CD4-positive, alpha-beta T cell (primary cell): ENCODE data around the gene GNA12. TPM values are rescaled to one million over a fixed set of nuclear protein-coding genes. Genes with fewer than 3 reads are reported as not detected.

Experiments
- ATAC-seq: fragments of 200-7000 bp; cut with Tn5 transposase; one replicate; pipeline ENCODE4 v1.10.0; 2022; ENCODE audit warnings: mild to moderate bottlenecking; ENCODE audit not compliant: poor library complexity
- CTCF ChIA-PET: fragments of 350-600 bp; sonication (Branson Sonifier 250); formaldehyde crosslinking; loops from one replicate; lab custom pipeline; 2021; ENCODE audit warnings: antibody characterized with exemption, inconsistent platforms; lab: Charles Lee
- POLR2A ChIA-PET: fragments of 350-600 bp; sonication (Branson Sonifier 250); formaldehyde crosslinking; loops from one replicate; lab custom pipeline; 2021; ENCODE audit warnings: antibody characterized with exemption, inconsistent platforms; lab: Charles Lee
- DNase-seq, 14 experiments: peaks; one replicate each; pipeline ENCODE4 v3.0.0-alpha.2; 2013 to 2020; ENCODE audit warnings: mixed read lengths in 2 of 14
- H3K27ac ChIP-seq, 2 donors: one replicate each; pipeline versions ENCODE4 v1.5.1 to v1.7.0; 2013; ENCODE audit warnings: low read length in 2 of 2, low read depth in 1 of 2, mild to moderate bottlenecking in 1 of 2
- H3K27me3 ChIP-seq, 2 experiments: 1 replicate in 1 of 2; 2 replicates in 1 of 2; pipeline versions ENCODE4 v1.6.1 to v1.7.0; 2013; ENCODE audit warnings: low read length in 2 of 2, control low read depth in 1 of 2, mild to moderate bottlenecking in 1 of 2, moderate library complexity in 1 of 2; ENCODE audit not compliant: insufficient read depth in 2 of 2, control insufficient read depth in 1 of 2
- H3K36me3 ChIP-seq: one replicate; pipeline ENCODE4 v1.6.1; 2013; ENCODE audit warnings: low read length, control low read depth; ENCODE audit not compliant: insufficient read depth
- H3K4me1 ChIP-seq: one replicate; pipeline ENCODE4 v1.6.1; 2013; ENCODE audit warnings: low read length, control low read depth; ENCODE audit not compliant: insufficient read depth
- H3K4me3 ChIP-seq: one replicate; pipeline ENCODE4 v1.5.1; 2013; ENCODE audit warnings: mild to moderate bottlenecking, low read length, moderate library complexity
- H3K9me3 ChIP-seq, 2 experiments: 1 replicate in 1 of 2; 2 replicates in 1 of 2; pipeline versions ENCODE4 v1.6.1 to v1.7.0; 2013; ENCODE audit warnings: low read length in 2 of 2, mild to moderate bottlenecking in 2 of 2, control low read depth in 1 of 2, moderate library complexity in 1 of 2; ENCODE audit not compliant: control insufficient read depth in 1 of 2, insufficient read depth in 1 of 2
- H3K27ac Mint-ChIP-seq: one replicate; pipeline ENCODE4 v1.8.0; 2020; ENCODE audit warnings: mixed read lengths
- H3K27me3 Mint-ChIP-seq: one replicate; pipeline ENCODE4 v1.8.0; 2021; ENCODE audit warnings: mixed read lengths
- H3K36me3 Mint-ChIP-seq: one replicate; pipeline ENCODE4 v1.8.0; 2021; ENCODE audit warnings: low read depth, mixed read lengths
- H3K4me1 Mint-ChIP-seq: one replicate; pipeline ENCODE4 v1.8.0; 2021; ENCODE audit warnings: low read depth, mixed read lengths
- H3K4me3 Mint-ChIP-seq: one replicate; pipeline ENCODE4 v1.8.0; 2020; ENCODE audit warnings: mild to moderate bottlenecking, mixed read lengths
- H3K9me3 Mint-ChIP-seq: one replicate; pipeline ENCODE4 v1.8.0; 2020; ENCODE audit warnings: mixed read lengths
- CTCF ChIP-seq: fragments of 200-600 bp; IDR thresholded peaks from one replicate; pipeline ENCODE4 v1.8.0; 2022; ENCODE audit warnings: antibody characterized with exemption, mild to moderate bottlenecking
- intact Hi-C, 2 experiments: fragments of 100-400 bp; cut with DNase I in 1 of 2; cut with micrococcal nuclease in 1 of 2; formaldehyde crosslinking; loops; one replicate each; pipeline versions ENCODE4 v1.15.1 to v1.9.0; 2023 to 2025; cut with DNase I, micrococcal nuclease
- total RNA-seq, 174 experiments: library from RNA in 2 of 174; stranded (reverse) in 2 of 174; gene quantifications; one replicate each; pipeline ENCODE4 v1.2.3 and lab custom pipeline; 2021 to 2026

The GNA12 gene
- total RNA-seq, 2 experiments from 2014 or later, result 16.0 to 16.1 TPM

GRCh38 chr7:2887816-2888215 lies 43.7 kb upstream of the GNA12 start:
- Mint-ChIP-seq H3K36me3 (no peaks in the 10 kb centered on the region), H3K27ac (no peak overlapping the region), H3K27me3 (no peaks in the 10 kb centered on the region), H3K4me1 (peaks cover 5% of the 10 kb centered on the region), H3K9me3 (no peaks in the 10 kb centered on the region), H3K4me3 (no peak overlapping the region)
- Histone ChIP-seq H3K27me3 (no peaks in the 10 kb centered on the region), H3K4me3 (no peak overlapping the region), H3K27ac (no peak overlapping the region), H3K9me3 (no peaks in the 10 kb centered on the region), H3K4me1 (peaks cover 6% of the 10 kb centered on the region), H3K36me3 (no peaks in the 10 kb centered on the region)
- POLR2A ChIA-PET, result interaction anchor here (0.7 kb wide), 1 partner anchor 228 kb away, joined by 3 read pairs; no protein-coding TSS in a partner anchor
- TF ChIP-seq CTCF, result no peak
- CTCF ChIA-PET, result no interaction called here
- DNase-seq (no peak), ATAC-seq (no peak)
- intact Hi-C loops, result loop anchor here (1.0 to 5.0 kb wide), 4 partner anchors 174 to 1009 kb away; no protein-coding TSS in a partner anchor

- TF ChIP-seq CTCF, result peak; percentile 63
- Mint-ChIP-seq H3K4me3 (peak overlapping the region; percentile 16), H3K27me3 (no peaks in the 10 kb centered on the region), H3K9me3 (no peaks in the 10 kb centered on the region), H3K27ac (no peak overlapping the region), H3K4me1 (peaks cover 5% of the 10 kb centered on the region), H3K36me3 (no peaks in the 10 kb centered on the region)
- Histone ChIP-seq H3K36me3 (no peaks in the 10 kb centered on the region), H3K4me1 (peaks cover 6% of the 10 kb centered on the region), H3K27me3 (no peaks in the 10 kb centered on the region), H3K9me3 (no peaks in the 10 kb centered on the region), H3K27ac (no peak overlapping the region), H3K4me3 (no peak overlapping the region)
- peak; percentile 70 for ATAC-seq
- POLR2A ChIA-PET, result no interaction called here
- intact Hi-C loops, result loop anchor here (1.0 to 5.0 kb wide), 4 partner anchors 175 to 1010 kb away; no protein-coding TSS in a partner anchor
- peak in 13 of 14 experiments; percentile 23 to 82 (median 37) for DNase-seq
- CTCF ChIA-PET, result interaction anchor here (1.3 kb wide), 1 partner anchor 268 kb away, joined by 3 read pairs; no protein-coding TSS in a partner anchor
Observed at GRCh38 chr7:2886900-2887299, 42.8 kb upstream of the GNA12 start.

GRCh38 chr7:2886391-2886790 lies 42.3 kb upstream of the GNA12 start:
- H3K27me3 ChIP-seq, result no peaks in the 10 kb centered on the region
- peaks cover 6% of the 10 kb centered on the region for H3K4me1 ChIP-seq
- CTCF ChIA-PET, result interaction anchor here (1.3 kb wide), 1 partner anchor 268 kb away, joined by 3 read pairs; no protein-coding TSS in a partner anchor
- no peak overlapping the region for H3K27ac ChIP-seq
- Mint-ChIP-seq H3K27me3 (no peaks in the 10 kb centered on the region), H3K4me1 (peaks cover 5% of the 10 kb centered on the region), H3K4me3 (no peak overlapping the region), H3K36me3 (no peaks in the 10 kb centered on the region), H3K27ac (no peak overlapping the region), H3K9me3 (no peaks in the 10 kb centered on the region)
- H3K4me3 ChIP-seq, result no peak overlapping the region
- no peaks in the 10 kb centered on the region for H3K9me3 ChIP-seq
- no peak for TF ChIP-seq CTCF
- DNase-seq (no peak), ATAC-seq (no peak)
- intact Hi-C loops, result loop anchor here (2.0 to 5.0 kb wide), 3 partner anchors 176 to 1011 kb away; no protein-coding TSS in a partner anchor
- POLR2A ChIA-PET, result no interaction called here
- H3K36me3 ChIP-seq, result no peaks in the 10 kb centered on the region
